Central memory CD8-positive, alpha-beta T cell (primary cell): ENCODE measurements around the gene GLYATL1.

Experiments used
- ATAC-seq: fragments of 150-1000 bp; cut with Tn5 transposase; replicated peaks from 2 replicates; pipeline ENCODE4 v1.10.0; 2022; ENCODE audit warnings: mild to moderate bottlenecking, moderate FRiP score, moderate number of reproducible peaks; ENCODE audit not compliant: poor library complexity, severe bottlenecking; ENCODE audit errors: extremely low read depth
- DNase-seq, 2 donors: peaks; one replicate each; pipeline ENCODE4 v3.0.0; 2021; ENCODE audit warnings: low spot score in 2 of 2
- H3K27ac Mint-ChIP-seq: one replicate; pipeline ENCODE4 v1.8.0; 2022; ENCODE audit warnings: low read depth, mild to moderate bottlenecking, moderate library complexity, mixed read lengths
- H3K27me3 Mint-ChIP-seq: one replicate; pipeline ENCODE4 v1.8.0; 2022; ENCODE audit warnings: mixed read lengths
- H3K36me3 Mint-ChIP-seq: one replicate; pipeline ENCODE4 v1.8.0; 2022; ENCODE audit warnings: mild to moderate bottlenecking, moderate library complexity, mixed read lengths; ENCODE audit not compliant: insufficient read depth
- H3K4me1 Mint-ChIP-seq: one replicate; pipeline ENCODE4 v1.8.0; 2022; ENCODE audit warnings: mixed read lengths
- H3K4me3 Mint-ChIP-seq: one replicate; pipeline ENCODE4 v1.8.0; 2022; ENCODE audit warnings: mild to moderate bottlenecking, moderate library complexity, mixed read lengths
- H3K9me3 Mint-ChIP-seq: one replicate; pipeline ENCODE4 v1.8.0; 2022; ENCODE audit warnings: mixed read lengths

The GLYATL1 gene

DNA sequence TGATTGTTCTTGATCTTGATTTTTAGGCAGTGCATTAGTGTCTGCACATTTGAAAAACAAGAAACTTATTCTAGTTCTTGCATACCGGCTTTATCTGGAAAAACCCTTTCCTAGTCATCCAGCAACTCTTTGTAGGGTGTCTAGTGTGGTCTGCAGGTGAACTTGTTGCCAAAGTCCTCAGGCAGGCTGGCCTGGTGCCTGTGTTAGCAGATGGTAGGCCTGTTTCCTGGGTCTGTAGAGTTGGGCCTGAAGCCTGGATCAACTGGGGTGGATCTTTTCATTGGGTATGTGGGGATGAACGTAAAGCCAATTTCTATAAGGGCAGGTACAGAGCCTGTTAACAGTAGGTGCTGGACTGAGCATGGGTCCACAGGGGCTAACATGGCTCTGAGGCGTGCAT lies 5.6 kb upstream of the GLYATL1 start:
- DNase-seq (no peak), ATAC-seq (no peak)
- Mint-ChIP-seq H3K4me1 (no peaks in the 10 kb centered on the region), H3K9me3 (no peaks in the 10 kb centered on the region), H3K36me3 (no peaks in the 10 kb centered on the region), H3K4me3 (no peak overlapping the region), H3K27me3 (peaks cover 31% of the 10 kb centered on the region), H3K27ac (no peak overlapping the region)

DNA sequence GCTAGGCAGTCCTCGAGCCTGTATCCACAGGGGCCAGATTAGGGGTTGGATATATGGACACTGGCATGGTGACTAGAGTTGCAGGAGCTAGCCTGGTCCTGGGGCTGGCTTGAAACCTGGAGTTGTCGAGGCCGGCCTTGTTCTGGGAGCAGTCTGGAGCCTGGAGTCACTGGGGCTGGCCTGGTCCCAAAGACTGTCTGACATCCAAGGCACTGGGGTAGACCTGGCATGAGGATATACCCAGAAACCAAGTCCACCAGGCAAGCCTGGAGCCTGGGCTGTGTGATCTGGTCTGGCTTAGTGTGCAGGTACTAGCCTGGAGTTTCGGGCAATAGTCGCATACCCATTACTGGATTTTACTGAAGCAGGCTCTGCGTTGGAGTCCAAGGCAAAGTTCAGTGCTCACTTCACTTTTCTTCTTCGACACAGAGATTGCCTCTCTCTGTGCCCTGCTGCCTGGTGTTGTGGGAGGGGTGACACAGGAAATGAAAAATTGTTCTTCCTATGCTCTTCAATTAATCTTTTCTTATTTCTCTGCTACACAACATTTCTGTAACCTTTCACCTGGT lies 4.3 kb upstream of the GLYATL1 start:
- no peak for ATAC-seq

DNA sequence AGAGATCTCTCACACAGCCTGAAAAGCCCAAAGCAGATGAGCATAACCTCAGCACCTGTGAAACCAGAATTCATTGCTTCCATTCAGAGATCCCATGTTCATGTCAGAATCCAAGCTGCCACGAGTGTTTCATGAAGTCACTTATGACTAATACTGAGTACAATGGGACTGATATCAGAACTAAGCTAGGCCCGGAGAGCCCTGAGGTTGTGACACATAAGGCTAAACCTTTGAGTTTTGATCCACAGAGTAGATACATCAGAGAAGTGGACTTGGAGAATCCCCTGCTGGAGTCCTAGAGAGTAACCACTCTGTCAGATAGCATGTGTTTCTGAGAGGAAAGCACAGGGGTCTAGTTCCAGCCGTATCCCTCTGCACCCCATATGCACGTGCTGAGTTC lies 890 bp upstream of the GLYATL1 start:
- H3K4me1 Mint-ChIP-seq = no peaks in the 10 kb centered on the region
- H3K27me3 Mint-ChIP-seq = peaks cover 45% of the 10 kb centered on the region
- no peaks in the 10 kb centered on the region for H3K9me3 Mint-ChIP-seq
- H3K27ac Mint-ChIP-seq = no peak overlapping the region
- DNase-seq = no peak
- ATAC-seq = no peak
- H3K36me3 Mint-ChIP-seq = no peaks in the 10 kb centered on the region
- H3K4me3 Mint-ChIP-seq = no peak overlapping the region

More for the DNA sequence above, 4.3 kb upstream of the GLYATL1 start:
- no peaks in the 10 kb centered on the region for H3K36me3 Mint-ChIP-seq
- no peak for DNase-seq
- H3K4me3 Mint-ChIP-seq = no peak overlapping the region
- no peak overlapping the region for H3K27ac Mint-ChIP-seq
- H3K27me3 Mint-ChIP-seq = peaks cover 31% of the 10 kb centered on the region
- H3K4me1 Mint-ChIP-seq = no peaks in the 10 kb centered on the region
- no peaks in the 10 kb centered on the region for H3K9me3 Mint-ChIP-seq

DNA sequence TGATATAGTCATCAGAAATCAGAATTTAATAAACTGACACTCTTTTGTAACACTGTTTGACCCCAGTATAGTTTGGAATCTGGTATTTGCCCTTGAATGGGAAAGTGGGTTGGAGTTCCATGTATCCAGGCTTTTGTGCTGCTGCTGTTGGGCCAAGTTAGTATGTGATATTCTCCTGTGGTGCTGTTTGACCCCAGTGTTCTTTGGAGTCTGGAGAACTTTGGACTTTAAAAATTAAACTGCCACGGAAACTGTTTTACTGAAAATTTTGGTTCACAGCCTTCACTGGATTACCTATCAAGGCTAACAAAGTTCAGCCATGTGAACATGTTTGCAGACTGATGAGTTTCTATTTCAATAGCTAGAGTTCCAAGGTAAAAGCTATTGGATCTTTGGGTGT lies 740 bp downstream of the GLYATL1 start:
- no peaks in the 10 kb centered on the region for H3K9me3 Mint-ChIP-seq
- H3K27me3 Mint-ChIP-seq = peaks cover 45% of the 10 kb centered on the region
- H3K27ac Mint-ChIP-seq = no peak overlapping the region
- H3K4me3 Mint-ChIP-seq = no peak overlapping the region
- no peaks in the 10 kb centered on the region for H3K36me3 Mint-ChIP-seq
- H3K4me1 Mint-ChIP-seq = no peaks in the 10 kb centered on the region
- no peak for ATAC-seq
- DNase-seq = no peak

DNA sequence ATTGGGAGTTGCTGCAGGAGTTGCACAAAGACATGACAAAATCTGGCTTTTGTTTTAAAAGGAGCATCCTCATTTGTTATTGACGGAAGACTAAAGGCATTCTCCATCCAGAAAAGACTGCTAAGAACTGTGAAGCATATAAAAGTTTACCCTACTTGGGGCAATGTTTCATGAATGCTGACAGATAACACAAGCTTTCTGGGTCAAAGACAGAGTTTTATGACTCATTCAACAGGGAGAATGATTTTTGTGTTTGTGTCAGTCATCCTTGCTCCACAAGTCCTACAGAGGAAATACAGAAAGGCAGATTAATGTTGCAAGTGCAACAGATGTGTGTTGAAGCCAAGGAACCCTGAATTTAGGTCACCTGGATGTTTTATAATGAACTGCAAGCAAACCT lies 2.5 kb downstream of the GLYATL1 start:
- H3K4me3 Mint-ChIP-seq = no peak overlapping the region
- H3K36me3 Mint-ChIP-seq = no peaks in the 10 kb centered on the region
- DNase-seq (no peak), ATAC-seq (no peak)
- peaks cover 45% of the 10 kb centered on the region for H3K27me3 Mint-ChIP-seq
- no peaks in the 10 kb centered on the region for H3K4me1 Mint-ChIP-seq
- H3K27ac Mint-ChIP-seq = no peak overlapping the region
- H3K9me3 Mint-ChIP-seq = no peaks in the 10 kb centered on the region

DNA sequence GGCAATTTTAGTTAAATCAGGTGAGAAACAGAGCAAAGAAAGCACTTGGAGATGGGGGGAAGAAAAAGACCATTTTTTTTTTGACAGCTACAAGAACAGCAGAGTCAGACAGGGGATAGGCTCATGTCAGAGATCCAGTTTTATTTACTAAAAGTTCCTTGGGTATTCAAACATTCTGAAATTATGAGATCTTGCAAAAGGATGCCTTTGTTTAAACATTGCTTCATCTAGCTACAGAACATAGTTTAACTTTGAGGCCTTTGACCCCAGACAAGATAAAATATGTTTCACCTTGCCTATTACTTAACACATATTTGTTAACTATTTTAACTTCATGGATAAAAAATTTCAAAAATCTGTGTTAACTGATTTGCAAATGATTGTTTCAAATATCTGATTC lies 6.4 kb downstream of the GLYATL1 start:
- no peaks in the 10 kb centered on the region for H3K36me3 Mint-ChIP-seq
- peaks cover 32% of the 10 kb centered on the region for H3K27me3 Mint-ChIP-seq
- H3K4me3 Mint-ChIP-seq = no peak overlapping the region
- no peaks in the 10 kb centered on the region for H3K9me3 Mint-ChIP-seq
- no peak overlapping the region for H3K27ac Mint-ChIP-seq
- no peak for ATAC-seq
- no peaks in the 10 kb centered on the region for H3K4me1 Mint-ChIP-seq
- DNase-seq = no peak

DNA sequence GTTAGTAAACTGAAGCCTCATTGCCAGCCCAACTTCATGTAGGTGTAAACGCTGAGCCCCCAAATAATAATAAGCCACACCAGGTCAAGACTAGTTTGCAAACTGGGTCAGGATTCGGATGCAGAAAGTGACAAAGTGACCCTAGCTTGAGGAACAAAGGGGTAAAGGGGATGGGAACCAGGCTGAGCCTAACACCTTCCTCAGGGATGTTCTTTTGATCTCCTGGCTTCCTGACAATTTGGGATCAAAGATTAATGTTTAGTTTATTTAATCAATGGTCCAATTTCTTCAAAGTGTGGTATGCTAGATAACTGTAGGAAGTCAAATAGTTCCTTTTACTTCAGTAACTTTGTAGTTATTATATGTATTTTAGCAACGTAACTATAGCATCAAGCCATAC lies 9.9 kb downstream of the GLYATL1 start:
- H3K4me1 Mint-ChIP-seq = no peaks in the 10 kb centered on the region
- peaks cover 35% of the 10 kb centered on the region for H3K27me3 Mint-ChIP-seq
- ATAC-seq (no peak), DNase-seq (no peak)
- H3K27ac Mint-ChIP-seq = no peak overlapping the region
- H3K36me3 Mint-ChIP-seq = peaks cover 2% of the 10 kb centered on the region
- no peak overlapping the region for H3K4me3 Mint-ChIP-seq
- H3K9me3 Mint-ChIP-seq = no peaks in the 10 kb centered on the region

DNA sequence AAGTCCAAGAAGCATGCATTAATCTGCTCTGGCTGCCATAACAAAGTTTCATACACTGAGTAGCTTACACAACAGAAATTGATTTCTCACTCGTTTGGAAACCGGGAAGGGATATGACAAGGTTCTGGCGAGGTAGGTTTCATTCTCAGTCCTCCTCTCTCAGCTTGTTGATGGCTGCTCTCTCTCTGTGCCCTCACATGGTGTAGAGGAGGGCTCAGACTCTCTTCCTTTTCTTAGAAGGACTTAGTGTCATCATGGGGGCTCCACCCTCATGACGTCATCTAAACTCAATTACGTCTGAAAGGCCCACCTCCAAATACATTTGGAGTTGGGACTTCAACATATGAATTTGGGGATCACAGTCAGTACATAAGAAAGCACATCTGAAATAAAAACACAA lies 18.6 kb downstream of the GLYATL1 start:
- peaks cover 53% of the 10 kb centered on the region for H3K27me3 Mint-ChIP-seq
- no peaks in the 10 kb centered on the region for H3K4me1 Mint-ChIP-seq
- H3K9me3 Mint-ChIP-seq = no peaks in the 10 kb centered on the region
- ATAC-seq (no peak), DNase-seq (no peak)
- no peak overlapping the region for H3K27ac Mint-ChIP-seq
- H3K4me3 Mint-ChIP-seq = no peak overlapping the region
- H3K36me3 Mint-ChIP-seq = peaks cover 4% of the 10 kb centered on the region

DNA sequence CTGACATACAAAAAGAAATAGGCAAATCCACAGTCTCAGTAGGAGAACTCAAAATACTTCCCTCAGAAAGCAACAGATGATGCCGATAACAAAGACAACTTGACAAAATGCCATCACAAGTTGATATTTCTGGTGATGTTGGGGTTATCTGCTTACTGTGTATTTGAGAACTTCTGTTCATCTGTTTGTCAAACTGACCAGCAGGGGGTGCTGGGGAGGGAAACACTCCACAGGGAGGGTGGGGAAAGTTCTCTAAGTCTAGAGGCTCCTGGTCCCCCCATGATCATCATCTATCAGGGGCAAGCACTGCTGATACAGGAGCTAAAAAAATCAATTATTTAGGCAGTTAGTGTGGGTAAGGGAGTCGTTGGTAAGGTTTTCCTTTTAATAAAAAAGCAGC lies 19.2 kb downstream of the GLYATL1 start:
- DNase-seq (no peak), ATAC-seq (no peak)

DNA sequence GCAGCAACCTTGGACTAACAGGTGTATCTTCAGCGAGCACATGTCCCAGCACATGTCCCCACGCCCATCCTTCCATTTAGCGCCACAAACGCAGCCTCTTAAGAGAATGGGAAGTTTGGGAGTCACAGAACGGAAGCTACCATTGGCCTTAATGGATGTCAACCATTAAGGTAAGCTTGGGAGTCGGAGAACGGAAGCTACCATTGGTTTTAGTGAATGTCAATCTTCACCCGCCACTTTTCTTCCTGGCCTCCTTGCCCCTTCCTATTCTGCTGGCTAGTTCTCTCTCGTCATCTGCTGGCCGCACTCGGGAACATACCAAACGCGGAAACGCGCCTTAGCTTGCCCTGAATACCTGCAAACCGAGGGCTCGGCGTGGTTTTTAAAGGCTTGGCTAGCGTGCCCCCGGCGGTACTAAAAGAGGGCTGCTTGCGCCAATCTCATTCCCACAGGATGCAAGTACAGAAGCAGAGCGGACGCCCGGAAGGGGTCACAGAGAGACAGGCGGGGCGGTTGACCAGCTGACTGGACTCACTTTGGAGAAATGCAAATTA lies 24.3 kb downstream of the GLYATL1 start:
- no peak for ATAC-seq
- H3K4me3 Mint-ChIP-seq = no peak overlapping the region
- no peaks in the 10 kb centered on the region for H3K4me1 Mint-ChIP-seq
- H3K9me3 Mint-ChIP-seq = no peaks in the 10 kb centered on the region
- peaks cover 34% of the 10 kb centered on the region for H3K27me3 Mint-ChIP-seq
- DNase-seq = no peak
- H3K36me3 Mint-ChIP-seq = peaks cover 2% of the 10 kb centered on the region
- no peak overlapping the region for H3K27ac Mint-ChIP-seq

More for the DNA sequence above, 19.2 kb downstream of the GLYATL1 start:
- Mint-ChIP-seq H3K36me3 (peaks cover 2% of the 10 kb centered on the region), H3K4me1 (no peaks in the 10 kb centered on the region), H3K4me3 (no peak overlapping the region), H3K9me3 (no peaks in the 10 kb centered on the region), H3K27me3 (peaks cover 47% of the 10 kb centered on the region), H3K27ac (no peak overlapping the region)

DNA sequence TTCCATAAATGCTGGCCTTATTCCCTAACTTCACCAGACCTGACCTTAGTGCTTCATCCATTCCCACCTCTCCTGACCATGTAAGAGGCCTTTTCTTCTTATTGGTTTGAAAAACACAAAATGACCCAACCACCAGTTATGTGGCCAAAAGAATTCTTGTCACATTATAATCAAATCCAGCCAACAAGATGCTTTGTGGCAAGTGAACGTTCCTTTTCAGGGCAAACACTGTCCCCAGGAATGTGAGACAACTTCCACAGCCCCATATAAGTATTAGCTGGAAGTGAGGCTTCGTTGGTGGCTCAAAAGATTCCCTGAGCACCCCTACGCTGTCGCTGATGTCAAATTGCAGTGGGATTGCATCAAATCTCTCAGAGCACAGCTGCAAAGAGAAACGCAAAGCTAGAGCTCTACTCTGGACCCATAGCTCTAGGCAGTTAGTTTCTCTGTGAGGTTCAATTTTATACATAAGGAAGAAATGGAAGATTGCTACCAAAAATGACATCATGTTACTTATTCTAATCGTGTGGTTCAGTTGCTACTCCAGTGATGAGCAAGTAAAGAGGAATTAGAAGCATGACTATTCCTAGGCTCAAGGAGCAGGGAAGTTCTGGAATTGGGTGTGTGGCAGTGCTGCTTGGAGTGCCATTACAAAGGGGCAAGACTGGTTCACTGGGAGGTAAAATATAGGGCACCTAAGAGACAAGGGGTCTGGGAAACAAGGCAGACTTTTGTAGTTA lies 26.1 kb downstream of the GLYATL1 start:
- Mint-ChIP-seq H3K4me1 (no peaks in the 10 kb centered on the region), H3K4me3 (no peak overlapping the region), H3K9me3 (no peaks in the 10 kb centered on the region), H3K36me3 (no peaks in the 10 kb centered on the region), H3K27me3 (peaks cover 43% of the 10 kb centered on the region), H3K27ac (no peak overlapping the region)
- ATAC-seq (no peak), DNase-seq (no peak)

DNA sequence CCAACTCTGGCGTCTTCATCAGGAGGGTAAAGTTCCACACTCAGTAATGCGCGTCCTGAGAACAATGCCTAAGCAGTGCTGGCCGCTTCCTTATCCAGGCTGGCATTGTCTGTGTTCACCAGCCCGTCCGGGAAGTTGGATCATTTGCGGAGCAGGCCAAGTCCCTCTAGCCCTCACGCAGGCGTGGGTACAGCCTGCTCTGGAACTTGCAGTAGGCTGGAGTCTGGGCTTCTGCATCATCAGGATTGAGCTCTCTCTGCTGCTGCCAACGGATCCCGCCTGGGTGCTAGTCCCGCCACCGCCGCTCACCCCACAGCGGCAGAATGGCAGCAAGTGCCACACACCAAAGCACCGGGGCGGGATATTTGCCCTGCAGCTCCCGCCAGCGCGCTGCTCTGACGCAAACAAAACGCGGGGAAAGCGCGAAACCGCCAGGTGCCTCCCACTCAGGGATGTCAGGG lies 29.0 kb downstream of the GLYATL1 start:
- ATAC-seq (no peak), DNase-seq (no peak)
- Mint-ChIP-seq H3K9me3 (no peaks in the 10 kb centered on the region), H3K4me3 (no peak overlapping the region), H3K27ac (no peak overlapping the region), H3K36me3 (no peaks in the 10 kb centered on the region), H3K27me3 (peaks cover 56% of the 10 kb centered on the region), H3K4me1 (no peaks in the 10 kb centered on the region)

DNA sequence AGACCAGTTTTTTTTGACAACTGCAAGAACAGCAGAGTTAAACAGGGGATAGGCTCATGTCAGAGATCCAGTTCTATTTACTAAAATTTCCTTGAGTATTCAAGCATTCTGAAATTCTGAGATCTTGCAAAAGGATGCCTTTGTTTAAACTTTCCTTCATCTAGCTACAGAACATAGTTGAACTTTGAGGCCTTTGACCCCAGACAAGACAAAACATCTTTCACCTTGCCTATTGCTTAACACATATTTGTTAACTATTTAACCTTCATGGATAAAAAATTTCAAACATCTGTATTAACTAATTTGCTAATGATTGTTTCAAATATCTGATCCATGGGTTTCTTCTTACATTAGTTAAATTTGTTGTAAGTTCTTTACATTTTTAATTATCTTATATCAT lies 38.2 kb downstream of the GLYATL1 start:
- Mint-ChIP-seq H3K27ac (no peak overlapping the region), H3K9me3 (no peaks in the 10 kb centered on the region), H3K4me1 (no peaks in the 10 kb centered on the region), H3K27me3 (peaks cover 10% of the 10 kb centered on the region), H3K4me3 (no peak overlapping the region), H3K36me3 (peaks cover 2% of the 10 kb centered on the region)
- DNase-seq (no peak), ATAC-seq (no peak)
